GM21381 (cell line): Measurements from ENCODE around the gene MEX3A.
"Not testable (repeated sequence)": the region's sequence is repeated elsewhere in the genome, so short reads cannot be mapped to it uniquely, and the experiment has no call there.

Source experiments
- ATAC-seq: cut with Tn5 transposase; IDR thresholded peaks from one replicate; pipeline ENCODE4 v1.9.1; 2021; ENCODE audit warnings: mild to moderate bottlenecking, moderate library complexity; ENCODE audit not compliant: unreplicated experiment

MEX3A gene

DNA sequence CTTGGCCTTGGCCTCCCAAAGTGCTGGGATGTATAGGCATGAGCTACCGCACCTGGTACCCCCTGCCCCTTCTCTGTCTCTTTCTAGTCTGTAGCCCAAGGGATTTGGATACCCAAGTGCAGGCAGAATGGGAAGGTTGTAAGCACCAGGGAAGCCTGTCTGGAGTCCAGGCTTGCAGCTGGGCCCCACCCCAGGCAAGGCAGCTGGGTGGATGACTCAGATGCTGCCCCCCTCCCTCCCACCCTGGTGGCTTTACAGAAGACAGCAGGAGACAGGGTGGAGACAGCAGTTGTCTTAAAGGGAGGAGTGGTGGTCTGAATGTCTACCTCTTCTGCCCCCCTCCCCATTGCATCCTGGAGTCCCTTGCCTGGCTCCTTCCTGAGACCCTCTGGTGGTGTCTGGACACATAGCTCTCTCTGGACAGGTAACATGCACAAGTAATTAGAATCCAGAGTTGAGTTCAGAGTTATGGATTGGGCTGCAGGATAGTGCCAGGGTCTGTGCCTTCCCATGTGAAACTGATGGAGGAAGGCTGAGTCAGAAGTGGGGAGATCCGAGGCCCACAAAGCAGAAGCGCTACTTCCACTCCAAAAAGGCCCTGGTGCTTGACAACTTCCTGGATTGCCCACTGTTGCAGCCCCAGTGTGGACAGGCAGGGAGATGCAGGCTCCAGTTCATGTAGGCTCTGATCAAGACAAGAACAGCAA is 37.4 kb upstream of the MEX3A start:
- no peak for ATAC-seq

DNA sequence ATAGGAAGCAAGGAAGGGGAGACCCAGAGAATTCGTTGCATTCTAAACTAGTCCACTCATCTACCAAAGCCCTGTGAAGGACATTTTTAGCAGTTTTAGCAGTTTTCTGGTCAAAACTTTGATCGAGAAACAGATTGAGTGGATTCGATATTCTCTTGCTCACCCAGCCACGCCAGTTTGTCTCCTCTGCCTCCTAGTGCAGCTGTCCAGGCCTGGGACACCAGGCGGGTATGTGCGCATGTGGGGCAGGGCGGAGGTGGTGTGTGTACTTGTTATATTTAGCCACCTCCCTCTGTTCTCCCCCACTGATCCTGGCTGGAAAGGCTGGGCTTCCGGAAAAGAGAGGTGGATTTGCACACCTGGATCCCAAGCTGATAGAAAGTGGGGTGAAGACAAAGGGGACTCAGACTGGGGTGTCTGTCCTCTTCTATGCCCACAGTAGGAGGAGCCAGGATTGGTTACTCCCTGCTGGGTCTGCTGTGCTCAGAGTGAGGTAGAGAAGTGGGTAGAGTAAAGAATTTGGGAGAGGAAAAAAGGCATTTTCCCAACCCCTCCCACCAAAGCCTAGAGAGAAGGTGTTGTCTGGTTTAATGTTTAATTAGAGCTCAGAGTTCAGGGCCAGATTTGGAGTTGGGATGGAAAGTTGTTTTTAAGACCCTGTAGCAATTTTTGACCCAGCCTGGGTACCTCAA is 36.1 kb upstream of the MEX3A start:
- ATAC-seq: no peak

DNA sequence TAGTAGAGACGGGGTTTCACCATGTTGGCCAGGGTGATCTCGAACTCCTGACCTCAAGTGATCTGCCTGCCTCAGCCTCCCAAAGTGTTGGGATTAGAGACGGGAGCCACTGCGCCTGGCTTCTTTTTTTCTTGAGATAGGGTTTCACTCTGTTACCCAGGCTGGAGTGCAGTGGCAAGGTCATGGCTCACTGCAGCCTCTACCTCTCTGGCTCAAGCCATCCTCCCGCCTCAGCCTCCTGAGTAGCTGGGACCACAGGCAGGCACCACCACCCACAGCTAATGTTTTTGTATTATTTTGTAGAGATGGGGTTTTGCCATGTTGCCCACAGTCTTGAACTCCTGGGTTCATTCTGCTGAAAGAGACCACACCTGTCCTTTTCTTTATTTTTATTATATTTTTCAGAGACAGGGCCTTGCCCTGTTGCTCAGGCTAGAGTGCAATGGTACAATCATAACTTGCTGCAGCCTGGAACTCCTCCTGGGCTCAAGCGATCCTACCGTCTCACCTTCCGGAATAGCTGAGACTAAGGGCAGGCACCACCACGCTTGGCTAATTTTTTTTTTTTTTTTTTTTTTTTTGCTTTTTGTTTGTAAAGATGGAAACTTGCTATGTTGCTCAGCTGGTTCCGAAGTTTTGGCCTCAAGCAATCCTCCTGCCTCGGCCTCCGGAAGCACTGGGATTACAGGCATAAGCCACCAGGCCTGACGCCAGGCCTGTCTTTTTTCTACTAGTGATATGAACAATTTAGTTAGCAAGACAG is 35.3 kb upstream of the MEX3A start:
- ATAC-seq: no peak

DNA sequence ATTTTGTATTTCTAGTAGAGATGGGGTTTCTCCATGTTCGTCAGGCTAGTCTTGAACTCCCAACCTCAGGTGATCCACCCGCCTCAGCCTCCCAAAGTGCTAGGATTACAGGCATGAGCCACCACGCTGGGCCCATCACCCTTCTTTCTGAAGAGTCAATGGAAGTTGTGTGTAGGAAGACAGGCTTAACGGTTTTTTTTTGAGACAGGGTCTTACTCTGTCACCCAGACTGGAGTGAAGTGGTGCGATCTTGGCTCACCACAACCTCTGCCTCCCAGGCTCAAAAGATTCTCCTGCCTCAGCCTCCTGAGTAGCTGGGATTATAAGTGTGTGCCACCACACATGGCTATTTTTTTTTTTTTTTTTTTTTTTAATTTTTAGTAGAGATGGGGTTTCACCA is 34.5 kb upstream of the MEX3A start:
- not testable (repeated sequence) for ATAC-seq

DNA sequence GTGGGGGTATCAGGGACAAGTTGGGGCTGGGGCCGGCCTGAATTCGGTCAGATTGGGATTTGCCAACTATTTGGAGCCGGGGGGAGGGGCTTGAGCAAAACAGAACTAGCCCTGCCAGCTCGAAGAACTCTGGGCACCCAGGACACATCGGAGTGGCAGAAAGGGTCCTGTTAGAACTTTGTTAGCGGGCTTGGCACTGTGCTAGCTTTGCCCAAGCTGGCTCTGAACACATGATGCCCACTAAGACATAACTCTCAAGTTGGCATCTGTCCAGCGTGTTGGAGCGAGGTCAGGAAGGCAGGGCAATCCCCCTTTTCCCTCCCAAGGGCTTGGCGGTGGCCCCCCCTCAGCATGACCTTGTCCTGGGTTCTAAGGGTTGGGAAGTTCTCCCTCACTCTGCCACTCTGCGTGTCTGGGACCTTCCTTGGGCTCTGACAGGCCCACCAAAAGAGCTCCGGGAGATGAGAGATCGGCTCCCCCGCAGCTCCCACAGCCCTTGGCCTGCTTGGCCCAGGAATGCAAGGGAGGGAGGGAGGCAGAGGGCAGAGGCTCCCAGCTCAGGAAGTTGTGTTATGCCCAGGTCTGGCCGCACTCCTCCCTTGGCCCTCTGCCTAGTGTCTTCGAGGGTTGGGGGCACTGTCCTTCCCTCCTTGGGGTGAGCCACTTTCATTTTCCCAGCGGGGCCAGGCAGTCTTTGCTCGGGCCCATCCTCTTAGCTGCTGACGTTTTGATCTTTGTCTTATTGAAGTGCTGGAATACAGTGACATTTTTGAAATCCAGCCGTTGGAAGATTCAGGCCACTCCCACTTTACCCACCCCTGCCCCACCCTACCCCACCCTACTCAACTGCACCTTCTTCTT is 33.5 kb upstream of the MEX3A start:
- no peak for ATAC-seq

DNA sequence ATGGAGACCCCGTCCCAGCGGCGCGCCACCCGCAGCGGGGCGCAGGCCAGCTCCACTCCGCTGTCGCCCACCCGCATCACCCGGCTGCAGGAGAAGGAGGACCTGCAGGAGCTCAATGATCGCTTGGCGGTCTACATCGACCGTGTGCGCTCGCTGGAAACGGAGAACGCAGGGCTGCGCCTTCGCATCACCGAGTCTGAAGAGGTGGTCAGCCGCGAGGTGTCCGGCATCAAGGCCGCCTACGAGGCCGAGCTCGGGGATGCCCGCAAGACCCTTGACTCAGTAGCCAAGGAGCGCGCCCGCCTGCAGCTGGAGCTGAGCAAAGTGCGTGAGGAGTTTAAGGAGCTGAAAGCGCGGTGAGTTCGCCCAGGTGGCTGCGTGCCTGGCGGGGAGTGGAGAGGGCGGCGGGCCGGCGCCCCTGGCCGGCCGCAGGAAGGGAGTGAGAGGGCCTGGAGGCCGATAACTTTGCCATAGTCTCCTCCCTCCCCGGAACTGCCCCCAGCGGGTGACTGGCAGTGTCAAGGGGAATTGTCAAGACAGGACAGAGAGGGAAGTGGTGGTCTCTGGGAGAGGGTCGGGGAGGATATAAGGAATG is 32.8 kb upstream of the MEX3A start:
- ATAC-seq: peak; percentile 4

DNA sequence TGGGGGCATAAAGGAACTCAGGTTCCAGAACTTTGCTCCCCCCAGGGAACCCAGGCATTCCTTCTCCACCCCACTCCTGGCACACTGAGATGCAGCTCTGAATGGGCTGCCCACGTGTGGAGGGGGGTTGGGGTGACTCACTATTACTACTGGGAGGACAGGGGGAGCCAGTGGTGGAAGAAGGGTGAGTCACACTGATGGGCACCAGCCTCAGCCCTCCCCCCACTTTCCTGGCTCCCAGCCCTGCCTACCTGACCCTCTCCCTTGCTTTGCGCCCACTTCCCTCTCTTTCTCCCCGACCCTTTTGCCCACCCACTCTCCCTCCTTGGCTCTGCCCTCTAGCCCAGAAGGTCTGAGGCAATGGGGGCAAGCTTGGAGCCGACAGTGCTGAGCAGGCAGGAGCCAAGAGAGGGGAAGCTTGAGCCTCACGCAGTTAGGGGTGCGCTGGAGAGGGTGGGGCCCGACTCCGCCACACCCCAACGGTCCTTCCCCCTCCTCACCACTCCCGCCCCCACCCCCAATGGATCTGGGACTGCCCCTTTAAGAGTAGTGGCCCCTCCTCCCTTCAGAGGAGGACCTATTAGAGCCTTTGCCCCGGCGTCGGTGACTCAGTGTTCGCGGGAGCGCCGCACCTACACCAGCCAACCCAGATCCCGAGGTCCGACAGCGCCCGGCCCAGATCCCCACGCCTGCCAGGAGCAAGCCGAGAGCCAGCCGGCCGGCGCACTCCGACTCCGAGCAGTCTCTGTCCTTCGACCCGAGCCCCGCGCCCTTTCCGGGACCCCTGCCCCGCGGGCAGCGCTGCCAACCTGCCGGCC is 32.0 kb upstream of the MEX3A start, which contains the start of gene LMNA:
TSS of gene LMNA (plus strand) at position 611 of the 818 bp plus-strand sequence. CDS start 208 bp downstream, outside the sequence.
- peak; percentile 55 for ATAC-seq

DNA sequence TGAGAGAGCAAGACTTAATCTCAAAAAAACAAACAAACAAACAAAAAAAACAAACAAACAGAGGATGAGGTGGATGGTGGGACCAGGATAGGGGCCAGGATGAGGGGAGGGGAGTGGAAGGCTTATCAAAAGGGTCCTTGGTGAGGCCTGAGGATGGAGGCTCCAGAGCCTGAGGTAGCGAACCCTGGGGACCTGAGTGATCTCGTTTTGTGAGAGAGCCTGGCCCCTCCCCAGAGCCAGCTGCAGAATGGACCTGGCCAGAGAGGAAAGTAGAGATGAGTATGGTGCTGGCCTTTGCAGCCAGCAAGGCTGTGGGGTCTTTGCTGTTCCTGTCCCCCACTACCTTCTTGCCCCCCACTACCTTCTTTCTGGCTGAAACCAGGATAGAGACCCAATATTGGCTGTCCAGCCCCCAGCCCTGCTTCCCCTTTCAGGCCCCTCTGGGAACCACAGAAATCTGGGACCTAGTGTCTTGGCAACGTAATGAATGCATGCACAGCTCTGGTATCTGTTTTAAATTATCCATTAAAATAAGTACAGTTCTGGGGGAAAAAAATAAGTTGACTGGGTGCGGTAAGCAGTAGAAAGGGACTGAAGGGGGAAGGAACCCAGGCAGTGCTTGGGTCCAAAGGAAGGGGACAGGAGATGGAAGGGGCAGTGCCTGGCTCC is 31.2 kb upstream of the MEX3A start:
- ATAC-seq: no peak

DNA sequence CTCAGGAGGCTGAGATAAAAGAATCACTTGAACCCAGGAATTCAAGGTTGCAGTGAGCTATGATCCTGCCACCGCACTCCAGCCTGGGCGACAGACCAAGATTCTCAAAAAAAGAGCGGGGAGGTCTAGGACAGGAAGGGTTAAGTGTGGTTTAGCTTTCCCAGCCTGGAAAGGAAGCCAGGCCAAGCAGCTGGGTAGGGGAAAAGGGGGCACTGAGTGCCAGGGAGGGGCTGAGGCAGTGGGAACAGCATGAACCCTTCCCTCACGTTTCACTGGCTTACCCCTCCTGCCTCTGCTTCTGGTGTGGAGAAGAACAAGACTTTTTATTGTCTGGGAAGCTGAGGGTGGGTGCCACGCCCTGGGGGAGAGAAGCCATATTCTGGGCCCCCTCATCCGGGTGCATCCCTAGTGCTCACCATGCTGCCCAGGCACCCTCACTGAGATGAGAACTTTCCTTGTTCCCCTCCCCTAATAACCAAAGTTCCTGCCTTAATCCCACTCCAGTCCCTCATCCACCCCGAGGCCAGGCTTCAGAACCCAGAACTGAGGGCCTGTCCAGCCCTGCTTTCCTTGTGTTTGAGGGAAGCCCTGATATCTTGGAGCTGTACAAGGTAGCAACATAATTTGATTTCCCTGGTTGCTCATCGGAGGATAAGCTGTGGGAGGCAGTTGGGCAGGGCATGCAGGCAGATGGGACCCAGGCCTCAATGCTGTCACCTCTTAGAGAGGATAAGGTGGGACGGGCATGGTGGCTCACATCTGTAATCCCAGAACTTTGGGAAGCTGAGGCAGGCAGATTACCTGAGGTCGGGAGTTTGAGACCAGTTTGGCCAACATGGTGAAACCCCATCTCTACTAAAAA is 30.2 kb upstream of the MEX3A start:
- no peak for ATAC-seq

DNA sequence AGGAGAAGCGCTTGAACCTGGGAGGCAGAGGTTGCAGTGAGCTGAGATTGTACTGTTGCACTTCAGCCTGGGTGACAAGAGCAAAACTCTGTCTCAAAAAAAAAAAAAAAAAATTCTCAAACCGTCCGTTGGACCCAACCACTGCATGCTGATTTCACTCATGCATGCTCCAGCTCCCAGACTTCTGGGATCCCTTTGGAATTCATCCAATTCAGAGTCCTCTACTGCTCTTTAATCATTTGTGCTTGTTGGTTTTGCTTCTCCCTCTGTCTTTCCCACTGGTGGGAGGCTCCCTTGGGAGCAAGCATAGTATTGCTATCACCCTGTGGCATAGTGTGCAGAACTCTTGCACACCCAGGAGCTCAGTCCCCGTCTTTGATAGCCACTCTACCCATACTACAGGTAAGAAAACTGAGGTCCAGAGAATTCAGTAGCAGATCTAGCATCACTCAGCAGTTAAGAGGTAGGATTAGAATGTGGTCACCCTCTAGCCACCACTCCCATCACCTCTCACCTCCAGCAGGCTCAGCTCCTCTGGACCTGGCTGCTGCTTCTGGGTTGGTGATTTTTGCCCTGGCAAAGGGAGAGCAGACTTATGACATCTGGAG is 29.2 kb upstream of the MEX3A start:
- ATAC-seq: no peak

DNA sequence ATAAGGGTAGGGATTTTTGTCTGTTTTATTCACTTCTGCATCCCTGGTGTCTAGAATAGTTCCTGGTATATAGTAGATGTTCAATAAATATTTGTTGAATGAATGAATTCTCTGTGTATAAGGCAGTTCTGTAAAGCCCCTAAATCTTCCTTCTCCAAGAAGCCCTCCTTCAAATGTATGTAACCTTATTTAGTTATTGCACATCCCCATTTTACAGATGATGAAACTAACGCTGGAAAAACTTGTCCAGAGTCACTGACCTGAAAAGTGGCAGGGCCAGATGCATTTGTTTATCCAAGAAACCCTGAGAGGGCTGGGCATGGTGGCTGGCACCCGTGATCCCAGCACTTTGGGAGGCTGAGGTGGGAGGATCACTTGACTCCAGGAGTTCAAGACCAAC is 28.0 kb upstream of the MEX3A start:
- ATAC-seq: no peak

DNA sequence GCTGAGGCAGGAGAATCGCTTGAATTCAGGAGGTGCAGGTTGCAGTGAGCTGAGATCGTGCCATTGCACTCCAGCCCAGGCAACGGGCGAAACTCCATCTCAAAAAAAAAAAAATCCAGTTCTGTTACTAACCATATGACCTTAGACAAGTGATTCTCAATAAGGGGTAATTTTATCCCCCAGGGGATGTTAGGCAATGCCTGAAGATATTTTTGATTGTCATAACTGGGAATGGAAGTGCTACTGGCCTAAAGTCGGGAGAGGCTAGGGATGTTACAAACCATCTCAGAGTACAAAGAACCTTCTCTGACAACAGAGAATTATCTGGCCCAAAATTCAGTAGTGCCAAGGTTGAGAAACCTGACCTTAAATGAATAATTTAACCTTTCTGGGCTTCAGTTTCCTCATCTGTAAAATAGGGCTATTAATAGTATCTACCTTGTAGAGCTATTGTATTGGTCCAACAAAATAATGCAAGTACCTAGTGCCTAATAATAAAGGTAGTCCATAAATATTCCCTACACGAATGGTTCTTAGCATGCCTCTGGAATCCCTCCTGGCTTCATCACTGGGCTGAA is 26.5 kb upstream of the MEX3A start:
- no peak for ATAC-seq

DNA sequence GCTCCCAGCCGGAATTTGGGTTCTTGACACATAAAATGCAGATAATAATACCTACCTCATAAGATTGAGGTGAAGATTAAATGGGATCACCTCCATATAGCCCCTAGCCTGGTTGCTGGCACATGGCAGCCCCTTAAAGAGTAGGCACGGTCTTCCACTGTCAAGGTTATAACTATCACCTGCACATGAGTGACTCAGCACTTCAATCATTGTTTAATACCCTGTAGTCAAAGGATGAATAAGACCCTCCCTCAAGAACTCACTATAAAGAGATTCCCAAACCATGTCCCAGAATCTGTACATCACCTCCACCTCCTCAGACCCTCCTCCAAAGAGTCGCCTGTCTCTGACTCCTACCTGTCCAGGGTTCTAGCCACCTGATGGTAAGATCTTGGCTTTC is 25.8 kb upstream of the MEX3A start:
- no peak for ATAC-seq

DNA sequence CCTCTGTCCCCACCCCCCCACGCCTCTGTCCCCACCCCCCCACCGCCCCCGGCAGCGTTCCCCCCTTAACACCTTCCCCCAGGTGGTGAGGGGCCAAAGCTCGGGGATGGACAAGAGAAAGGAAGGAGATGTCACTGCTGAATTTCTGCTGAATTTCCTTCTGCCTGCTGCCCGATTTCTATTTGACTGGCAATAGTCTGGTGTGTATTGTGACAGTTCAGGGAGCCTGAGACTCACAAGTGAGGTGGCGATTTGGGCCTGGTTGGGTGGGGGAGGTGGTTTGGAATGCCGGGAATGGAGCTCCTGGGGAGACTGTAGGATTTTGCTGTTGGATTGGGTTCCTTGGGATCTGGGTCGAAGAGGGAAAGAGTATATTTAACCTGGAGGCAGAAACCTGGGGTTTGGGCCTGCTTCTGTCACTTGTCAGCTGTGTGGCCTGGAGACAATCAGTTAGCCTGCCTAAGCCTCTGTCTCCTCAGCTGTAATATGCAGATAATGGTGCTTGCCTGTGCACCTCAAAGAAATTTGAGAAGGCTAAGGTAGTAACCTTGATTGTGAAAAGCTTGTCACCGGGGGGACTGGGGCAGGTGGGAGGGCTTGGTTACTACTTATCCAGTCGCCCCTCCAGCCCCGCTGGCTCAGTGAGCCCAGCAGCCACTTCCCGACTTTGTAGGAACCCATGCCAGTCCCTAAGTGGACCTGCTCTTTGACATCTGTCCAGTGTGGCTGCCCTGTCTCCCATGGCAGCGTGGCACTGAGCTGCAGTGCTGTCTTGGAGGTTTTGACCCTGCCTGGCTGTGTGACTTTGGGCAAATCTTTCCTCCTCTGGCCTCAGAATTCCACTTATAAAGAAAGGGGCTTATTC is 24.6 kb upstream of the MEX3A start:
- no peak for ATAC-seq

DNA sequence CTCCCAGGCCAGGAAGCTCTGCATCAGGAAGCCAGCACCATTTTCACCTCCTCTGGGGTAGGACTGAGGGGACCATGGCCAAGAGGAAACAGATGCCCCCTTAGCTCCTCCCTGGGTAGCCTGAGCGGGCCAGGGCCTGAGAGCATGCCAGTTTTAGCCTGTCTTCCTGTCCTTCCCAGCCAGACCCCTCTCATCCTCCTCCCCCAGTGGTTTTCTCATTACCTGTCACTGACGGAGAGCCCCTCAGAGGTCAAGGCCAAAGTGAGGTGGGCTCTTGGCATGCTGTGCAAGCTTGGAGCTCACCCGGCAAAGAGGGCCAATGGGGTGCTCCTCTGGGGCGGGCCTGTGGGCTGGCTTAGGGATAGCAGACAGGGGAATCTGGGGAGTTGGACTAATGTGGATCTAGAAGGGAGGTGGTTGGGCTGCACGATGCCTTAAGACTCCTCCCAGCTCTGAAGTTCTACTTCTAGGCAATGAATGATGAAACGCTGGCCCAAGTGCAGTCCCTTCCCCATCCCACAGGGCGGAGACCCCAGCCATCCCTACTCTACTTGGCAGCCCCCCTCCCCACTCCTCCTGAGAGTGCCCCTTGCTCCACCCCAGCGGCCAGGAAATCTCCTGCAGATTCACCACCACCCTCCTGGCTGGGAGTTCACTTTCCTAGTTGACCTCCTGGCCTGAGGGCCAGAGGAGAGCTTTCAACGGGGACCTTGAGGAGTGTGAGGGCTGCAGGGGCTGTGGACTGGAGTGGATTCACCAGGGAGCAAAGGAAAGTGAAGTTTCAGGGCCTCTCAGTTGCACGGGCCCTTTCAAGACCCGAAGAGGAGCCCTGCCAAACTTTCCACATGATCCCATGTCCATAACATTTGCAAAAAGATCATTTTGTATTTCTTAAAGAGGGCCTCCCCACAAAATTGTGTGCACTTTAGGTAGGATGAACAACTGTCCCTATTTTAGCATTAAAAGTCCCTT is 22.9 kb upstream of the MEX3A start:
- no peak for ATAC-seq
